NT2/D1 (cell line): ENCODE data around the gene AK4.

Source experiments
- YY1 ChIP-seq: IDR thresholded peaks from 2 replicates; pipeline ENCODE4 v1.6.1; 2011; ENCODE audit not compliant: insufficient read length, insufficient read depth
- ZNF274 ChIP-seq: IDR thresholded peaks from 2 replicates; pipeline ENCODE4 v1.6.1; 2011; ENCODE audit warnings: mild to moderate bottlenecking, low read depth, low read length

DNA sequence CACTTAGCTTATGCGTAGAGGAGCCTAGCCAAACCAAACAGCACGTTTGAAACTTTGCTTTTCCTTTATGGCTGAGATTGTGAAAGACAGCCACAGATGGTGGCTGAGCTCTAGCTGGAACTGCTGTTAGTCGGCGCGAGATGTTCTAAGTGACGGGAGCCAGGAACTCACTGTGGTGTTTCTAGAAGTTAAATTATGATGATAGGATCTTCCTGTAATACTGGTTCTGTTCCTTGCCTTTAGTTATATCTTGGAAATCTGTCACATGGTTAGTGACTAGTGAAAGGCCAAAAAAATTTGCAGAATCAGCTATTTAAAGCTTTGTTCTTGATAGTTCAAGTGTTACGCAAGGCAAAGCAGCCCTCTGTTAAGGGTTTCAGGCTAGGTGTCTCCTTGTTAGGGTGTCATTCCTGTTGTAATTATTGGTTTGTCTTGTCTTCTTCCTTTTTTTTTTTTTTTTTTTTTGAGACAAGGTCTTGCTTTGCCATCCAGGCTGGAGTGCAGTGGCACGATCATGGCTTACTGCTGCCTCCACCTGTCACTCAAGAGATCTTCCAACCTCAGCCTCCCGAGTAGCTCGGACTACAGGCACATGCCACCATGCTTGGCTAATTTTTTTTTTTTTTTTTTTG, 22.6 kb downstream of the AK4 start:
- TF ChIP-seq ZNF274 (no peak), YY1 (no peak)
